ENCODE data around the gene KLC4.

GRCh38 chr6:43038727-43039126 lies 20.7 kb upstream of the KLC4 start:
- TF ChIP-seq CTCF (IDR thresholded peaks at IDR 0.05), result no peak
- TF ChIP-seq POLR2AphosphoS5 (IDR thresholded peaks at IDR 0.05), result no peak
- TF ChIP-seq EP300 (IDR thresholded peaks at IDR 0.05), result no peak
